HG02973 (cell line): ENCODE measurements around the gene GRB14.
"Not testable (repeated sequence)": the region's sequence is repeated elsewhere in the genome, so short reads cannot be mapped to it uniquely, and the experiment has no call there.

Experiments
- ATAC-seq: cut with Tn5 transposase; IDR thresholded peaks from one replicate; pipeline ENCODE4 v1.9.1; 2021; ENCODE audit warnings: moderate library complexity; ENCODE audit not compliant: unreplicated experiment

The GRB14 gene

GRCh38 chr2:164560902-164561301 lies 60.4 kb downstream of the GRB14 start:
- ATAC-seq, result no peak

DNA sequence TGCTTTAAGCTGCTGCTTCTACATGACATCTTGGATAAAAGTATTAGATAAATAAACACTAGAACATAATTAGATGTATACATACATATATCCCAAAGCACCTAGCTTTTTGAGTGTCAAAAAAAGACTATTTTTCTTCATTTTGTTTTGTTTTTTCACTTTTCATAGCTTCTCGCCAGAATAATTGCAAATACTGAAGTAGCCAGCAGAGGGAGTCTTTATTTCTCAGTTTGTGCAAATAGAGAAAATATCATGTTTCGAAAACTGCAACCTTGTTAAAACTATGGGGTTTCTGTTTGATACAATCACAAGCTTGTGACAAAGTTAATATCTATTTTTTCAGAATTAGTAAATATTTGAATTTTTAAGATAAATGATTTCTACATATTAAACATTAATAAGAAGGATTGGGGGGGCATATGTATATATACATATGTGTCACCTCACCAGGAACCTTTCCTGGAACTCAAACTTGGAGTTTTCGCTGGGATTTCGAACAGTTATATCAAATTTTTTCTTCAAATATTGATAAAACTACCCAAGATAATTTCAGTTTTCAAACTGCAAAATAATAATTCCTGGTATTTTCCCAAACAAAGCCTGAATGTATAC lies 61.0 kb downstream of the GRB14 start:
- ATAC-seq, result peak; percentile 61

DNA sequence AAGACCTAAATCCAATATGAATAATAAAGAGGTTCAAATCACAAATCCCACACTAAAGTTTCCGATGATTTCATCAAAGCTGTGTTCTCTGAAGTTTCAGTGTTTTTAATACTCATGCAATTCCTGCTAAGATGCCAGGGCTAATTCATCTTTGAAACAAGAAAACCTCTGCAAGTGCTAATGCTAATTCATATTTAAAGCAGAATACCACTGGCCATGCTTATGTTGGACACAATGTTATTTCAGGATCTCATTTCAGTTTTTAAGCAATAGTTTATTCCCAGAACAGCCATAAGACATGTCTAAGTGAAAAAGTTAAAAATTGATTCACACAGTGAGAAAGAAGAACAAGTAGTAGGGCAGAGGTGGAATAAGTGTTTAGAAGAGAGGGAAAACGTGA lies 62.8 kb downstream of the GRB14 start:
- no peak for ATAC-seq

DNA sequence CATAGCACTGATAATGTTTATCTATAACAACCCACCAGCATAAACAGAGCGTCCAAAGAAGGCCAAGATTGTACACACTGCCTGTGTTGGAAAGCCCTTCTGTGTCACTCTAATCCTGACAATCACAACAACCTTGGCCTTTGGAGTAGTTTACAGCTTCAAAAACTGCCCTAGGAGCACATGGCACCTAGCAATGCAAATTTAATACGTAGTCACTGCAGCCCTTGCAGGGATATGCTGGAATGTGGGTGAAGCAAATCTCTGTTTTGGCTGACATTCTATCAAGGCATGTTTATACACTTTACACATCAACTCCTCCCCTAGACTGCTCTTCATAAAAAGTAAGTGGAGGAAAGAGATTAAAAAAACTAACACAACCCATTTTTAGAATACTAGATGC lies 66.8 kb downstream of the GRB14 start:
- no peak for ATAC-seq

GRCh38 chr2:164551519-164551918 lies 69.8 kb downstream of the GRB14 start:
- no peak for ATAC-seq

DNA sequence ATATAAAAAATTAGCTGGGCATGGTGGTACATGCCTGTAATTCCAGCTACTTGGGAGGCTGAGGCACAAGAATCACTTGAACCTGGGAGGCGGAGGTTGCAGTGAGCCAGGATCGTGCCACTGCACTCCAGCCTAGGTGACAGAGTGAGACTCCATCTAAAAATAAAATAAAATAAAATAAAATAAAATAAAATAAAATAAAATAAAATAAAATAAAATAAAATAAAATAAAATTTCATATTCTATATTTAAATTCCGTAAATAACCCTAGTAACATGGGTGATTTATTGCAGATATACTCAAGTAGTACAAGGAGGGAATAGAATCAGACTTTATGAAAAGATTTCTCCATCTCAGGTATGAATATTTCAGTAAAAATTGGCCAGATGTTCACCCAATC lies 71.6 kb downstream of the GRB14 start:
- not testable (repeated sequence) for ATAC-seq

GRCh38 chr2:164545484-164545883 lies 75.8 kb downstream of the GRB14 start:
- no peak for ATAC-seq

DNA sequence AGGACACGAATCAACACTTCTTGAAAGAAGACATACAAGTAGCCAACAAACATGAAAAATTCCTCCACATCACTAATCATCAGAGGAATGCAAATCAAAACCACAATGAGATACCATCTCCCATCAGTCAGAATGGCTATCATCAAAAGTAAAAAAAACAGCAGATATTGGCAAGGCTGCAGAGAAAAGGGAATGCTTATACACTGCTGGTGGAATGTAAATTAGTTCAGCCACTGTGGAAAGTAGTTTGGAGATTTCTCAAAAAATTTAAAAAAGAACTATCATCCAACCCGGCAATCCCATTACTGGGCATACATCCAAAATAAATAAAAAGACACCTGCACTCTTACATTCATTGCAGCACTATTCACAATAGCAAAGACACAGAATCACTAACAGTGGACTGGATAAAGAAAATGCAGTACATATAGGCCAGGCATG lies 78.7 kb downstream of the GRB14 start:
- no peak for ATAC-seq

DNA sequence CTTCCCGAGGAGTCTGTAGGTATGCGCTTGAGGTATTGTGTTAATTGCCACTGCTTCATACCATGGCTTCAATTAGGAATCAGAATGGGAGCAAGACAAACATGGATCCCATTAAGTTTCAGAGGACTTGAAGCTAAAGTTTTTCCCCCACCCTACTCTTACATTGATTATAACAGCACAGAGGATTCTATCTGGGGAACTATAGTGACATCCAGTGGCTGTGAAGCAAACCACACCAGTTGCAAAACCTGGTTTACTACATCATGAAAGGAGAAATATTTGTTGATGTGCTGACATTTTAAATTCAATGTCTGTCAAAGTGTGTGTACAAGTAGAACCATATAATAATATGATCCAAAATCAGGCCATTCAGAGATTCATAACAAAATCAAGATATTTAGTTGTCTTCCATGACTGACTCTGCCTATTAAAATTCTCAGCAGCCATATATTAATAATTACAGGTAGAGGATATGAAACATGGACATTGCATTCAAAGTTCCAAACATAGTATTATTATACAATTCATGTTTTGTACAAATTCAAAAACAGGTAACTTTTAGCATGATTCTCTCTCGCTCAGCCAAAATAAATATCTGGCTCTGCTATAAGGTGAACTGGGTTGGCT lies 82.9 kb downstream of the GRB14 start:
- ATAC-seq, result peak; percentile 70

GRCh38 chr2:164535280-164536025 lies 85.8 kb downstream of the GRB14 start:
- ATAC-seq, result no peak

- no peak for ATAC-seq
Observed at GRCh38 chr2:164530464-164530863, 90.8 kb downstream of the GRB14 start.

DNA sequence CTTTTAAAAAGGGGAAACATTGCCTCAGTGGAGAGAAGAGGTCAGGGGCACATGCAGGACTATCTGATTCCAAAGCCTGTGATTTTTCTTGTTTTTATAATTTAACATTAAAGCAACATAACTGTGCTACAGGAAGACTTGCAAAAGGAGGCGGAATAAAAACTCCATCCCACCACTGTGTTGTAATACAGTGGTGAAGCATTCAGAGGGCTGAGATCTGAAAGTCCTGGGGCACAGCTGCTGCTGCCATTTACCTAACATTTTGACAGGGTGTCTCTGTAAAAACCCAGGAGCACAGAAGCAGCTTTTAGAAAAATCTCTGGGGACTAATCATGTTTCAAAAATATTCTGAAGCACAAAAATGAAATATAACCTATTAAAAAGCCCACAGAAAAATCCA lies 97.6 kb downstream of the GRB14 start:
- no peak for ATAC-seq

DNA sequence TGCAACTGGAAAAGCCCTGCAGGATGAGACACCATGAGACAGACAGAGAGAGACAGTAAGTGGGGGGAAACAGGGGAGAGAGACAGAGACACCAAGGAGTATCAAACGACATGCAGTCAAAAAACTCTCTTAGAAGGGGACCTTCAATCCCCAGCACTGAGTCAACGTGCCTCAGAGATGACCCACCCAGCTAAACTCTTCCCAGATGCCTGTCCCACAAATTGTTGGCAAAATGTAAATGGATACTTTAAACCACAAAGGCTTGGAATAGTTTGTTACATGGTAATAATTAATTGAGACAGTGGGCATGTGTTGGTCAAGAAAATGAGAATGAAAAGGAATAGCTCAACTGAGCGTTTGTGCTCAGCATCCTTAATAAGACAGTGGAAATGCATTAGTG lies 98.3 kb downstream of the GRB14 start:
- ATAC-seq, result no peak

DNA sequence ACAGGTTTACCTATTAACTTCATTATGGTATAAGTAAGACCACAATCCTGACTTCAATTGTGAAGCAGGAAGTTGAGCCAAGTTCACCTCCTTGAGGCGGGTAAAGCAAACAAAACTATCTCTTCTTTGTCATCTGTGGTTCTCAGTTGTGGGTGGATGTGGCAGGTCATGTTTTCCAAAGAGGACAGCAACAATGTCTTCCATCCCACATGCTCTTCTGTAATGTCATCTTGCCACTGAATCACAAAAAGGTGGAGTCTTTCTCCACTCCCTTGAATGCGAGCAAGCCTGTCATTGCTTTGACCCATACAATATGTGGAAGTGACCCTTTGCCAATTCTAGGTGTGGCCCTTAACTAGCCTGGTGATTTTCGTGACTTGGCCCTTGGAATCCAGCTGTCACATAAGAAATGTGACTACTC lies 98.7 kb downstream of the GRB14 start:
- ATAC-seq, result no peak

DNA sequence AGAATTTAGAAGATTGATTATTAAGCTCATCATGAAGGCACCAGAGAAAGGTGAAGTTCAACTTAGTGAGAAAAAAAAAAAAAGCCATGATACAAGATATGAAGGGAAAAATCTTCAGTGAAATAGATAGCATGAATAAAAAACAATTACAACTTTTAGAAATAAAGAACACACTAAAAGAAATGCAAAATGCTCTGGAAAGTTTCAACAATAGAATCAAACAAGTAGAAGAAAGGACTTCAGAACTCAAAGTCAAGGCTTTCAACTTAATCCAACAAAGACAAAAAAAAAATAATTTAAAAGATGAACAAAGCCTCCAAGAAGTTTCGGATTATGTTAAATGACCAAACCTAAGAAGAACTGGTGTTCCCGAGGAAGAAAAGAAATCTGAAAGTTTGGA lies 105.5 kb downstream of the GRB14 start:
- no peak for ATAC-seq

GRCh38 chr2:164515030-164515429 lies 106.3 kb downstream of the GRB14 start:
- ATAC-seq, result no peak

GRCh38 chr2:164514491-164514890 lies 106.8 kb downstream of the GRB14 start:
- no peak for ATAC-seq

- no peak for ATAC-seq
Observed at GRCh38 chr2:164512871-164513270, 108.4 kb downstream of the GRB14 start.

DNA sequence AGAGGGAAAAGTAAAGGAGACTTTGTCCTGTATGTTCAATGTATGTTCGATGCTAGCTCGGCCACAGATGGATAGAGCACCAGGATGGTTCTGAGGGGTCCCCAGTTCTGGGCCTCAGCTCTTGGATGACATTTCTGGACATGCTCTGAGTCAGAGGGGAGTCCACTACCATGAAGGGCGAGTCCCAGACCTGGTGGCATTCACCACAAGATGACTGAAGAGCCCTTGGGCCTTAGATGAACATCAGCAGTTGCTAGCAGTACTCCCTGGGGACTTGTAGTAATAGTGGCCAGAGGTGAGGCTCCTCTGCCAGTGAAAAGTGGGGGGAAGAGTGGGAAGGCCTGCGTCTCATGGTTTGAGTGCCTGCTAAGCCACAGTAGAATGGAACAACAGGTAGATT lies 109.5 kb downstream of the GRB14 start:
- no peak for ATAC-seq

- no peak for ATAC-seq
Observed at GRCh38 chr2:164510895-164511294, 110.4 kb downstream of the GRB14 start.

DNA sequence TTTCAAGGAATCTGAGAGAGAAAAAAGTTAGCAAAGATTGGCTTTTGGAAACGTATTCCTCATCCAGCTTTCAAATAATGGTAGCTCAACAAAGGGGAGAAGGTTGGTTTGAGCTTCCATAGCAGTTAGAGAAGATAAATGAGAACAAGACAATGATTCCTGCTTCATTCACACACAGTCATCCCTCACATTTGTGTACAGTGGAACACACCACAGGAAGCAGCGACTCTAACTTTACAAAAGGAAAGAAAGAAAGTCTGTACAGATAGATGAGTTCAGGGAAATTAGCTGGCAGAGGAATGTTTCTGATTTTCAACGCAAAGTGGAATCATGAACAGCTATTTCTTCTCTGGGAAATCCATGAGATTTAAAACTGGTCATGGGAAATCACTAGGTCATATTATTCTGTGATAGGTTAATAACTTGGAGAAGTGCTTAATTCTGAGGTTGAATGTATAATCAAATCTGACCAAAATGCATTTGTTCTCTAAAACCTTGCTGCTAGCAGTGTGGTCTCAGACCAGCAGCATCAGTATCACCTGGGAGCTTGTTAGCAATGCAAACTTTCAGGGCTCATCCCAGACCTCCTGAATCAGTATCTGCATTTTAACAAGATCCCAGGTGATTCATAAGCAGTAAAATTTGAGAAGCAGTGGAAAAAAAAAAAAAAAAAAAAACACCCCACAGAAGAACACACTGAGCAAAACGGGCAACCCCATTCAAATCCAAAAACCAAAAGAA lies 112.0 kb downstream of the GRB14 start:
- no peak for ATAC-seq

DNA sequence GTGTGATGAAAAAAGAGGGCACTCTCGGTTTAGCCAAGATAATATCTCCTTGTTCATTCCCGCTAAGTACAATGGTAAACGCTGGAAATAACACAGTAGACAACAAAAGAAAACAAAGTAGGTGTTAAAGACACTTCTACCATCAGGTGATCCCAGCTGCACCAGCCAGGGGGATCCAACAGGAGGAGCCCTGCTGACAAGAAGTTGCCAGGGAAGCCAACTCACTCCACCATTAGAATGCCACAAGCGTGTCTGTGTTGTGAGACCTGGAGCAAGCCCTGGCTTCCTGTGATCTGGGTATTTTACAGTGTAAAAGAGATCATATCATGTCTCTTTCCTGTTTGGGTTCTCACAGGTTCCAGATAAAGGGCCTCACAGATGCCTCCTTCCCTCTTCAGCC lies 117.0 kb downstream of the GRB14 start:
- ATAC-seq, result no peak
